Medulla oblongata (tissue), 1 donor: ENCODE data around the gene MYCL.
A peak's percentile ranks its signal among the peaks of the same experiment; 100 is the strongest.
"Not testable (repeated sequence)": the region's sequence is repeated elsewhere in the genome, so short reads cannot be mapped to it uniquely, and the experiment has no call there.

Experiments
- DNase-seq: peaks from one replicate; pipeline ENCODE4 v3.0.0-alpha.2; 2015; ENCODE audit errors: extremely low spot score

The MYCL gene

GRCh38 chr1:39892601-39893595, 8.8 kb downstream of the MYCL start:
- no peak for DNase-seq

DNA sequence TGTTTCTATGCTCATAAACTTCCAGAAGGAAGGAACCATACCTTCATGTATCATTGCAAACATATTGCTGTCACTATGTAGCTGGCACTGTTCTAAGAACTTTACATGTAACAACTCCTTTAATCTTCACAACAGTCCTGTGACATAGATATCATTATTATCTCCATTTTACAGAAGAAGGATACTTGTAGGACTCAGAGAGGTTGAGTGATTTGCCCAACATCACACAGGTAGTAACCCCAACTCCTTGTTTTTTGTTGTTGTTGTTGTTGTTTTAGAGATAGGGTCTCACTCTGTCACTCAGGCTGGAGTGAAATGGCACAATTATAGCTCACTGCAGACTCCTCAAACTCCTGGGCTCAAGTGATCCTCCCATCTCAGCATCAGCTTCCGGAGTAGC, 10.8 kb downstream of the MYCL start:
- no peak for DNase-seq

DNA sequence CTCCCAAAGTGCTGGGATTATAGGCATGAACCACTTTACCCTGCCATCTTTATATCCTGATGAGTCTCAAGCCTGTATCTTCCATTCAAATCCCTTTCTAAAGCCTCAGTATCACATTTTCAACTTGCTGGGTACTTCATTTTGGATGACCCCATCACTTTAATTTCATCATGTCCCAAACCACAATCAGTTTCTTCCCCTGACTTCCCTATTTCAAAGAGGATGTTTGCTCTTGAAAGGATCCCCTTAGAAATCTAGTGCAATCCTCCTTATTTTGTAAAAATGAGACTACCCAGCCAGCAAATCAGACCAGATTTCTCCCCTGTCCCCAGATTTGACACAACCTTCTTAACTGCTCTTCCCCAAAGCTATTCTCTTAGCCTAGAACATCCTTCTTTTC, 11.4 kb downstream of the MYCL start:
- DNase-seq = peak; percentile 79

GRCh38 chr1:39886757-39887231, 14.9 kb downstream of the MYCL start:
- DNase-seq = no peak

DNA sequence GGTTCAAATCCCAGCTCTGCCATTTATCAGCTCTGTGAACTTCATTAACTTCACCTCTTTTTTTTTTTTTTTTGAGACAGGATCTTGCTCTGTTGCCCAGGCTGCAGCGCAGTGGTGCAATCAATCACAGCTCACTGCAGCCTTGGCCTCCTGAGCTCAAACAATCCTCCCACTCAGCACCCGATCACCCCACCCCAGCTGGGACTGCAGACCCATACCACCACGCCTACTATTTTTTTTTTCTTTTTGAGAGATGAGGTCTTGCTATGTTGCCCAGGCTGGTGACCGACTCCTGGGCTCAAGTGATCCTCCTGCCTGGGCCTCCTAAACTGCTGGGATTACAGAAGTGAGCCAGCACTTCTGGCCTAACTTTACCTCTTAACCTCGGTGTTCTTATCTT, 16.2 kb downstream of the MYCL start:
- no peak for DNase-seq

- DNase-seq = no peak
These were observed 19.6 kb downstream of the MYCL start for GRCh38 chr1:39882152-39882551.

DNA sequence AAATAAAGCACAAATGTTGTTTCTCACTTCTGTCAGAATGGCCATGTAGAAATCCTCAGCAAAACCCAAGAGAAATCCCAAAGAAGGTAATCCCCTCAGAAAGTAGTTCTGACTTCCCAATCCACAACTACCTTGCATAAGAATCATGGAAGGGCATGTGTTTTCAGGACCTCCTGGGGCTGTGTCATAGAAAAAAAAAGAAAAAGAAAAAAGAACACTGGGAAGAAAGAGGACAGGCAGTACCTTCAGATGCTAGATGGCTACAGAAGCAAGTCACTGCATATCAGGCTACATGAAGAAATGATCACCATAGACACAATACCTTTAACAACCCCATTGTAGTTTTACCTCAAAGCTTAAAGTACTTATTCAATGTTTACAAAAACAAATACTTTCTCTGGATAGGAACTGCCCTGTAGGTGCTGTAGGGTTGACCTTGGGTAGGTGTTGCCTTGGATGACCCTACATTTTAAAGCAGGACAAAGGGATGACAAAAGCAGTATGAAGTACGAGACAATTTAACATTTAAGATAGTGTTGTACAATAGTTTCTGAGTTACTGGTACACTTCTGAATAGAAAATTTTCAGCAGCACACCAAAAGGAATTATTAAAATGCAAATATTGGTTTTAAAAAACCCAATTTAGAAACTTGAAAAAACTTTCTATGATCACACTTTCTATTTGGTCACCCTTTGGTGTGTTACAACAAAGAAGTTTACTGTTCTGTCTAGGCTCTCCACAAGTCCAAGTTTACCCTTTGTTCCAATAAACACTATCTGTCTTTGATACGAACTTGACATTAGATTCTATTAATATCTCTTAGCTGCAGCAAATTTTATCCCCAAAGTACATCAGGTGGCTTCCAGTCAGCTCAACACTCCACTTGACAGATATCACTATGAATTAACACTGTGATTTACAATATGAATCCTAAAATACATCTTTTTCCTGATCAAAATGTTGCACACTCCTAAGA, 23.4 kb downstream of the MYCL start:
- DNase-seq = peak; percentile 63

DNA sequence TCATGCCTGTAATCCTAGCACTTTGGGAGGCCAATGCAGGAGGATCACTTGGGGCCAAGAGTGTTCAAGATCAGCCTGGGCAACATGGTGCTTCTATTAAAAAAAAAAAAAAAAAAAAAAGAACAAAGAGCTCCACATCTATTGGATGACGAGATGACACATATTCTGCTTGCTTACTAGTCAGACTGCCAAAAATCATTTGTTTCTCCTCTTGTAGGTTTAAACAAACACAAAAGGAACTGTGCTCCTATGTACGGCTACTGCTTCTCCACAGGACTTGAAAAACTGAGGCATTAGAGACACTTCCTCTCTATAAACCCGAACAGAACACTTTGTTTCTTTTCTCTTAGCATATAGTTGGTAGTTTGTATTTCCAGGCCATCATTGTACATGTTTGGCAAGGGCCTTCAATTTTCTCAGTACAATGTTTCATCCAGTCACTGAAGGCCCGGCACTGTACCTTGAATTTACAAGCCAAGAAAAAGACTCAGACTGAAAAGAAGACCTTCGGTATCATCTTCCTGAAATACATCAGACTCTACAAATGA, 24.4 kb downstream of the MYCL start:
- DNase-seq = peak; percentile 63

DNA sequence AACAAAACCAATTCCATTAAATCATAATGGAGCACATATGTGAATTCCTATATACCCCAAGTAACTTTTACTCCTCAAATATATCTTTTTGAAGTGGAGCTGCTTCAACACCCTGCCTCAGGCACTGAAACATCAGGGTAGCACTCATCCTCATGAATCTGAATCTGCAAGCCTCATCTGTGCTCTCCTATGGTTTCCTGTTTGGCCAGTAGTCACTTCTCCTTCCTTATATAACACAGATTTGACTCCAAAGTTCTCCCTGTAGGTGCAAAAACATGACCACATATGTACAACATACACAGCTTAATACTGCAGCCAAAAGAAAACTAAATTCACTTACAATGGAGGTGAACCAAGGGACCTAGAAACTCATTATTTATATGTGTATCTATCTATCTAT, 25.6 kb downstream of the MYCL start:
- peak; percentile 62 for DNase-seq

- DNase-seq = no peak
These were observed 29.0 kb downstream of the MYCL start for GRCh38 chr1:39872698-39873097.

DNA sequence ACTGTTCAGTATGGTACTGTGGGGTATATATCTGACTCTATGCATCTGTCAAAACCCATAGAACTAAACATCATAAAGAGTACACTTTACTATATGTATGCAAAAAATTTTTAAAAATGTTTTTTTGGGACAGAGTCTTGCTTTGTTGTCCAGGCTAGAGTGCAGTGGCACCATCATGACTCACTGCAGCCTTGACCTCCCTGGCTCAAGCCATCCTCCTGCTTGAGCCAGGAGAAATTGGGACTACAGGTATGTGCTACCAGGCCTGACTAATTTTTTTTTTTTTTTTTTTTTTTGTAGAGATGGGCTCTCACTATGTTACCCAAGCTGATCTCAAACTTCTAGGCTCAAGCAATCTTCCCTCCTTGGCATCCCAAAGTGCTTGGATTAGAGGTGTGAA, 29.9 kb downstream of the MYCL start:
- no peak for DNase-seq

DNA sequence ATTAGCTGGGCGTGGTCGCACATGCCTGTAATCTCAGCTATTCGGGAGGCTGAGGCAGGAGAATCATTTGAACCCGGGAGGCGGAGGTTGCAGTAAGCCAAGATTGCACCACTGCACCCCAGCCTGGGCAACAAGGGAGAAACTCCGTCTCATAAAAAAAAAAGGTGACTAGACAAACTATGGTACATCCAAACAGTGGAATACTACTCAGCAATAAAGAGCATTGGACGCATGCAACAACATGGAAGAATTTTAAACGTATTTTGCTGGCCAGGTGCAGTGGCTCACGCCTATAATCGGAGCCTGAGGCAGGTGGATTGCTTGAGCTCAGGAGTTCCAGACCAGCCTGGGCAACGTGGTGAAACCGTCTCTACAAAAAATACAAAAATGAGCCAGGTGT, 30.7 kb downstream of the MYCL start:
- not testable (repeated sequence) for DNase-seq

GRCh38 chr1:39869538-39870112, 32.1 kb downstream of the MYCL start:
- not testable (repeated sequence) for DNase-seq

- no peak for DNase-seq
These were observed 35.0 kb downstream of the MYCL start for GRCh38 chr1:39866767-39867166.

DNA sequence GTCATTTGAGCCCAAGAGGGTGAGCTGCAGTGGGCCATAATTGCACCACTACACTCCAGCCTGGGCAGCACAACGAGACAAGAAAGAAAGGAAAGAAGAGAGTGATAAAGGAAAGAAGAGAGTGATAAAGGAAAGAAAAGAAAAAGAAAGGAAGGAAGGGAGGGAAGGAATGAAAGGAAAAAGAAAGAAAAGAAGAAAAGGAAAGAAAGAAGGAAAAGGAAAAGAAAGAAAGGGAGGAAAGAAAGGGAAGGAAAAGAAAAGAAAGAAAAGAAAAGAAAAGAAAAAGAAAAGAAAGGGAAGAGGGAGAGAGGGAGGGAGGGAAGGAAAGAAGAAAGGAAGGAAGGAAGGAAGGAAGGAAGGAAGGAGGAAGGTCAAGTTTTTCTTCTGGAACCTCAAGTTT, 36.0 kb downstream of the MYCL start:
- no peak for DNase-seq

DNA sequence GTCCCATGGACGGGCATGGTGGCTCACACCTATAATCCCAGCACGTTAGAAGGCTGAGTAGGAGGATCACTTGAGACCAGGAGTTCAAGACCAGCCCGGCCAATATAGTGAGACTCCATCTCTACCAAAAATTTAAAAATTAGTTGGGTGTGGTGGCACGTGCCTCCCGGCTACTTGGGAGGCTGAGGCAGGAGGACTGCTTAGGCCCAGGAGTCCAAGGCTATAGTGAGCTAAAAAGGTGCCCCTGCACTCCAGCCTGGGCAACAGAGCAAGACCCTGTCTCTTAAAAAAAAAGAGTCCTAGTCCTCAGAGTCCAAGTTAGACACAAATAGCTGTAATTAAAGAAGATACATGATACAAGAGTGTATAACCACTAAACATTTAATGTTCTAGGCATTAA, 38.5 kb downstream of the MYCL start:
- no peak for DNase-seq

GRCh38 chr1:39861003-39861402, 40.7 kb downstream of the MYCL start:
- DNase-seq = no peak

DNA sequence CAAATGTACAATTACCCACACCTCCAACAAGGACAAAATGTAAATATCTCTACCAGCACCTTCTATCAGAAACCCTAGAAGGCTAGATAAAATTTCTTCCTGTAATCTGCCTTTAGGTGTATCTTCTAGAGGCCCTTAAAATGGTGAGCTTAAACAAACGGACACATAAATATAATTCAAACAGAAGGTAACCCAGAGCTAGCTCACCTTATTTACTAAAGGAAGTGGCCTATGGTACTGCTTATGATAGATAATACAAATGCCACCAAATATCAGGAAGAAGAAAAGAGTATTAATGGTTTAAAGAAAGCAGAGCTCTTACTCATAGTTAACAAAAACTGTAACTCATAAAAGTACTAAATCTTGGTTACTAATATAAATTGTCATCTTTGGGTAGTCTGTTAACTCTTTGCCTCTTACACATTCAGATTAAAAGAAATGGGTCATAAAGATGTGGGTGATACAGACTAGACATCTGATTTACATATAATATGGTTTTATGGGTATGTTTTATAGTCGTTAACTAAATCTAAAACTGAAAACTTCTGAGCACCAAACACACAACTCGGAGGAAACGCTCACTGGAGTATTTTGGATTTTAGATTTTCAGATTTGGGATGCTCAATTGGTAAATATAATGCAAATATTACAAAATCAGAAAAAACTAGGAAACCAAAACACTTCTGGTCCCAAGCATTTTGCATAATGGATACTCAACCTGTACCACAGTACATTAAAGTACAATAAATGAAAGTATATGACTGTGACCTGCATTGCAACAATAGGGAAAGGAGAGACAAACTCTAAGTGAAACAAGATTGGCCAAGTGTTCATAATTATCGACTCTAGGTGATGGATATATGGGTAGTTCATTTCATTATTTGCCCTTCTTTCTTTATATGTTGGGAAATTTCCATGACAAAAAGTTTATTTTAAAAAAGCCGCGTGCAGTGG, 41.6 kb downstream of the MYCL start:
- no peak for DNase-seq

DNA sequence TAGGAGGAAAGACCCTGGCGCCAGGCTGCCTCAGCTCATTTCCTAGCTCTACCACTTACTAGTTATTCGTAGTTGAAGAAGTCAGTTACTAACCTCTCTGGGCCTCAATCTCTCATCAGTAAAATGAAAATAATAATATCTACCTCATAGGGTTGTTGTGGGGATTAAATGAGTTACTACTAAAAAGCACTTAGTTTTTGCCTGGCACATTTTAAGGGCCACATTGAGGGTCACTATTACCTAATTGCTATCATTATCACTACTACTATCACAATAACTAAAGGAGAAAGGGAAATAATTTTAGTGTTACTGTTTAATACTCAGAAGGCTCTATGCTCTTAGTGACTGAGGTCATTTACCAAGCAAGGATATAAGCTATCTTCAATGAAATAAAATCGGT, 43.4 kb downstream of the MYCL start:
- no peak for DNase-seq

DNA sequence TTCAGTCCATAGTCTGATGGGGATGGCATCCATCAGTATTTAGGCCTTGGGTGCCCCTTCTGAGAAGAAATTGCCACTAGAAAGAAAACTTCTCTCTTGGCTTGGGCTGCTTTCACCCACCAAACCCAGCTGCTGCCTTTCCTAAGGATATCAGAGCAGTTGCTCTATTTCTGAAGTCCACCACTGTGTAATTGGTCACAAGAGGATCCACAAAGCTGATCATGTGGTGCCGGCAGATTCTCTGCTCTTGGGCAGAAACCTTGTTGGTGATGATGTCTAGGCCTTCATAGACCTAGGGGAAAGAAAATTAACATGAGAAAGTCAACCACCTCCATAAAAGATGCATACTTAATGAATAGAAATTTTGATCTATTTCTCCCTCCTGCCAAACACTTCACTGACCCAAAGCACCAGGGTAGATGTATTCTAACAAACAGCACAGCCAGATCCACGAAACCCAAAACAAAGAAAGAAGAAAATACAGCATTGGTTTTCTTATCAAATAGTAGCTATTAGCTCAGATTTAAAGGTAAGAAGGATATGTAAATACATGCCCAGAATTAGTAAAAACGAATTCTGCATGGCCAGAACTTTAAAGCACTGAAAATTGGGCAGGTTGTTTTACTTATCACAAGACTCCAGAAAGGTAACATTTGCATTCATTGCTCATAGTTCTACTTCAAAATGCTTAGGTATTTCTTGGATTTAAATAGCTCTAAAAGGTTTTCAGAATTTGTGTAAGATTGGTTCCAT, 44.4 kb downstream of the MYCL start:
- no peak for DNase-seq
